Kidney (tissue), 14 donors: ENCODE results near the gene ZNF384. TPM values are rescaled to one million over a fixed set of nuclear protein-coding genes. Genes with fewer than 3 reads are reported as not detected.
"Not testable (repeated sequence)": the region's sequence is repeated elsewhere in the genome, so short reads cannot be mapped to it uniquely, and the experiment has no call there.

Experiments
- DNase-seq, 5 donors: peaks; one replicate each; pipeline ENCODE4 v3.0.0-alpha.2; 2013 to 2020
- FAIRE-seq: peaks from 2 replicates; lab custom pipeline; 2012; peaks lifted over from hg19 to GRCh38; lab: Jason Lieb, UNC
- H3K27ac ChIP-seq, 2 donors: one replicate each; pipeline ENCODE4 v1.7.0; 2013; ENCODE audit warnings: low read depth in 2 of 2, low read length in 2 of 2, inconsistent platforms in 1 of 2
- H3K27me3 ChIP-seq: one replicate; pipeline ENCODE4 v1.7.1; 2013; ENCODE audit warnings: low read length, inconsistent platforms; ENCODE audit not compliant: control insufficient read depth, insufficient read depth
- H3K36me3 ChIP-seq, 3 donors: one replicate each; pipeline versions ENCODE4 v1.7.0 to v1.7.1; 2013; ENCODE audit warnings: low read length in 3 of 3, control low read depth in 1 of 3, inconsistent platforms in 1 of 3; ENCODE audit not compliant: insufficient read depth in 3 of 3, control insufficient read depth in 2 of 3
- H3K4me1 ChIP-seq, 3 donors: one replicate each; pipeline versions ENCODE4 v1.7.0 to v1.7.1; 2013; ENCODE audit warnings: low read length in 3 of 3, inconsistent platforms in 1 of 3, low read depth in 1 of 3; ENCODE audit not compliant: control insufficient read depth in 2 of 3, insufficient read depth in 2 of 3
- H3K4me3 ChIP-seq, 3 donors: one replicate each; pipeline versions ENCODE4 v1.7.0 to v1.8.1; 2013; ENCODE audit warnings: low read length in 3 of 3, control low read depth in 1 of 3, inconsistent platforms in 1 of 3
- H3K9ac ChIP-seq, 3 donors: one replicate each; pipeline versions ENCODE4 v1.7.0 to v1.7.1; 2013; ENCODE audit warnings: low read length in 3 of 3, control low read depth in 1 of 3, inconsistent platforms in 1 of 3
- H3K9me3 ChIP-seq, 3 donors: one replicate each; pipeline versions ENCODE4 v1.7.0 to v1.7.1; 2013; ENCODE audit warnings: low read length in 3 of 3, control low read depth in 1 of 3, inconsistent platforms in 1 of 3; ENCODE audit not compliant: control insufficient read depth in 2 of 3, insufficient read depth in 1 of 3
- intact Hi-C: fragments of 100-400 bp; cut with DNase I; formaldehyde crosslinking; loops from one replicate; pipeline ENCODE4 v1.11.1; 2022
- polyA plus RNA-seq: library from polyadenylated mRNA; stranded (reverse); fragments of 350-450 nt; fragmentation: Illumina TruSeq; extraction: RNeasy Lipid Tissue Mini Kit (QIAGEN cat#74804); gene quantifications from one replicate; pipeline ENCODE4 v1.2.3, GENCODE V29; 2014; ENCODE audit warnings: low read depth, low replicate concordance; ENCODE audit not compliant: insufficient read depth
- total RNA-seq: library from RNA; stranded (reverse); fragmentation: NEBNext Ultra II Directional; extraction: Animal tissue kit (Norgen Biotek cat#: 25700); gene quantifications from one replicate; pipeline ENCODE4 v1.2.1, GENCODE V29; 2021
- TF ChIP-seq, protein P1 (sequence below): IDR thresholded peaks from 3 replicates; pipeline ENCODE4 v1.5.1; 2012; ENCODE audit warnings: mild to moderate bottlenecking, moderate library complexity, borderline replicate concordance; ENCODE audit not compliant: insufficient read depth; ENCODE audit errors: extremely low read depth
- donor health status: control.
- donor health status: control.
- donor health status: control.
- donor health status: control.
- donor health status: control.
- donor health status: DM: yes; HTN: yes; CAD: no.
- donor health status: Normal renal cell carcinoma (clear cell type).

ZNF384 gene
- total and polyA plus RNA-seq, 2 donors from 2014 or later = 19.7 to 51.6 TPM

DNA sequence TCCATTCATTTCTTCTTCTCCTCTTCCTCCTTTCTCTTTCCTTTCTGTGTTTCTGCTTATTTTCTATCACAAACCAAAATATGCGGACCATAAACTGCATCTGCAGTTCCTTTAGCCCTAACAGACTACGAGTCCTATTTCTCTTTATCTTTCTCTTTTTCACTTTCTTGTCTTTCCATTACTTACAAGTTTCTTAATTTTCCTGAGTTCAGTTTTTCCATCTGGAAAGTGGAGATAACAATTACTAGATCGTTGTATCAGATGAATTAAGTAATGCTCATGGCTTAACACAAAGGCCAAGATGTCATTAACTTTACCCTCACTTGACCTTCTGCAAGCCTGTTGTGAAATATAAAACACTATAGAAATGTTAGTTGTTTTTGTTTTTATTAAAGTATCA is 33.7 kb upstream of the ZNF384 start:
- TF ChIP-seq, protein P1, sequence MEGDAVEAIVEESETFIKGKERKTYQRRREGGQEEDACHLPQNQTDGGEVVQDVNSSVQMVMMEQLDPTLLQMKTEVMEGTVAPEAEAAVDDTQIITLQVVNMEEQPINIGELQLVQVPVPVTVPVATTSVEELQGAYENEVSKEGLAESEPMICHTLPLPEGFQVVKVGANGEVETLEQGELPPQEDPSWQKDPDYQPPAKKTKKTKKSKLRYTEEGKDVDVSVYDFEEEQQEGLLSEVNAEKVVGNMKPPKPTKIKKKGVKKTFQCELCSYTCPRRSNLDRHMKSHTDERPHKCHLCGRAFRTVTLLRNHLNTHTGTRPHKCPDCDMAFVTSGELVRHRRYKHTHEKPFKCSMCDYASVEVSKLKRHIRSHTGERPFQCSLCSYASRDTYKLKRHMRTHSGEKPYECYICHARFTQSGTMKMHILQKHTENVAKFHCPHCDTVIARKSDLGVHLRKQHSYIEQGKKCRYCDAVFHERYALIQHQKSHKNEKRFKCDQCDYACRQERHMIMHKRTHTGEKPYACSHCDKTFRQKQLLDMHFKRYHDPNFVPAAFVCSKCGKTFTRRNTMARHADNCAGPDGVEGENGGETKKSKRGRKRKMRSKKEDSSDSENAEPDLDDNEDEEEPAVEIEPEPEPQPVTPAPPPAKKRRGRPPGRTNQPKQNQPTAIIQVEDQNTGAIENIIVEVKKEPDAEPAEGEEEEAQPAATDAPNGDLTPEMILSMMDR = no peak

DNA sequence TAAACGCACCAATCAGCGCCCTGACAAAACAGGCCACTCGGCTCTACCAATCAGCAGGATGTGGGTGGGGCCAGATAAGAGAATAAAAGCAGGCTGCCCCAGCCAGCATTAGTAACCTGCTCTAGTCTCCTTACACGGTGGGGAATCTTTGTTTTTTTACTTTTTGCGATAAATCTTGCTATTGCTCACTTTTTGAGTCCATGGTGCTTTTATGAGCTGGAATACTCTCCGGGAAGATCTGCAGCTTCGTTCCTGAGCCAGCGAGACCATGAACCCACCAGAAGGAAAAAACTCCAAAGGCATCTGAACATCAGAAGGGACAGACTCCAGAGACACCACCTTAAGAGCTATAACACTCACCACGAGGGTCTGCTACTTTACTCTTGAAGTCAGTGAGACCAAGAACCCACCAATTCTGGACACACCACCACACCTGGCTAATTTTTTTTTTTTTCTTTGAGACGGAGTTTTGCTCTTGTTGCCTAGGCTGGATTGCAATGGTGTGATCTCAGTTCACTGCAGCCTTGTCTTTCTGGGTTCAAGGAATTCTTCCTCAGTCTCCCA is 27.8 kb upstream of the ZNF384 start:
- no peaks in the 10 kb centered on the region for H3K36me3 ChIP-seq
- no peaks in the 10 kb centered on the region for H3K4me1 ChIP-seq
- H3K9ac ChIP-seq = no peak overlapping the region
- intact Hi-C loops = no loop called here
- no peak overlapping the region for H3K27ac ChIP-seq
- no peak overlapping the region for H3K4me3 ChIP-seq
- H3K27me3 ChIP-seq = no peaks in the 10 kb centered on the region
- no peak for FAIRE-seq
- DNase-seq = no peak
- TF ChIP-seq, protein P1 = no peak
- no peaks in the 10 kb centered on the region for H3K9me3 ChIP-seq

More for the DNA sequence above, 33.7 kb upstream of the ZNF384 start:
- no peak overlapping the region for H3K4me3 ChIP-seq
- intact Hi-C loops = no loop called here
- no peak for FAIRE-seq
- H3K9ac ChIP-seq = no peak overlapping the region
- no peak for DNase-seq
- H3K27ac ChIP-seq = no peak overlapping the region
- no peaks in the 10 kb centered on the region for H3K36me3 ChIP-seq
- H3K4me1 ChIP-seq = peaks cover 0 to 9% (median 4%) of the 10 kb centered on the region in 3 donors
- no peaks in the 10 kb centered on the region for H3K9me3 ChIP-seq
- no peaks in the 10 kb centered on the region for H3K27me3 ChIP-seq

DNA sequence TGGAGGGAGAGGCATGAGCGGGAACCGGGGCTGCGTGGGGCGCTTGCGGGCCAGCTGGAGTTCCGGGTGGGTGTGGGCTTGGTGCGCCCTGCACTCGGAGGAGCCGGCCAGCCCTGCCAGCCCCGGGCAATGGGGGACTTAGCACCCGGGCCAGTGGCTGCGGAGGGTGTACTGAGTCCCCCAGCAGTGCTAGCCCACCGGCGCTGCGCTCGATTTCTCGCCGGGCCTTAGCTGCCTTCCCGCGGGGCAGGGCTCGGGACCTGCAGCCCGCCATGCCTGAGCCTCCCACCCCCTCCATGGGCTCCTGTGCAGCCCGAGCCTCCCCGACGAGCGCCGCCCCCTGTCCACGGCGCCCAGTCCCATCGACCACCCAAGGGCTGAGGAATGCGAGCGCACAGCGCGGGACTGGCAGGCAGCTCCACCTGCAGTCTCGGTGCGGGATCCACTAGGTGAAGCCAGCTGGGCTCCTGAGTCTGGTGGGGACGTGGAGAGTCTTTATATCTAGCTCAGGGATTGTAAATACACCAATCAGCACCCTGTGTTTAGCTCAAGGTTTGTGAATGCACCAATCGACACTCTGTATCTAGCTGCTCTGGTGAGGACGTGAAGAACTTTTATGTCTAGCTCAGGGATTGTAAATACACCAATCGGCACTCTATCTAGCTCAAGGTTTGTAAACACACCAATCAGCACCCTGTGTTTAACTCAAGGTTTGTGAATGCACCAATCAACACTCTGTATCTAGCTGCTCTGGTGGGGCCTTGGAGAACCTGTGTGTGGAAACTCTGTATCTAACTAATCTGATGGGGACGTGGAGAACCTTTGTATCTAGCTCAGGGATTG is 27.1 kb upstream of the ZNF384 start:
- H3K27ac ChIP-seq, intact Hi-C loops, H3K9ac ChIP-seq, DNase-seq, H3K4me1 ChIP-seq, FAIRE-seq, H3K4me3 ChIP-seq, H3K36me3 ChIP-seq, H3K9me3 ChIP-seq, H3K27me3 ChIP-seq: not testable (repeated sequence)

DNA sequence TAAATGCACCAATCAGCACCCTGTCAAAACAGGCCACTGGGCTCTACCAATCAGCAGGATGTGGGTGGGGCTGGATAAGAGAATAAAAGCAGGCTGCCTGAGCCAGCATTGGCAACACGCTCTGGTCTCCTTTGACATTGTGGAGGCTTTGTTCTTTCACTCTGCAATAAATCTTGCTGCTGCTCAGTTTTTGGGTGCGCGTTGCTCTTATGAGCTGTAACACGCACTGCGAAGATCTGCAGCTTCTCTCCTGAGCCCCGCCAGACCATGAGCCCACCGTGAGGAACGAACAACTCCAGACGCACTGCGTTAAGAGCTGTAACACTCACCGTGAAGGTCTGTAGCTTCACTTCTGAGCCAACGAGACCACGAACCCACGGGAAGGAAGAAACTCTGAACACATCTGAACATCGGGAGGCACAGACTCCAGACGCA is 19.8 kb upstream of the ZNF384 start:
- Histone ChIP-seq H3K27ac (no peak overlapping the region), H3K4me1 (no peaks in the 10 kb centered on the region), H3K27me3 (no peaks in the 10 kb centered on the region), H3K9ac (no peak overlapping the region), H3K9me3 (no peaks in the 10 kb centered on the region), H3K36me3 (no peaks in the 10 kb centered on the region), H3K4me3 (no peak overlapping the region)
- intact Hi-C loops = no loop called here
- no peak for DNase-seq
- FAIRE-seq = no peak
- TF ChIP-seq, protein P1 = no peak

DNA sequence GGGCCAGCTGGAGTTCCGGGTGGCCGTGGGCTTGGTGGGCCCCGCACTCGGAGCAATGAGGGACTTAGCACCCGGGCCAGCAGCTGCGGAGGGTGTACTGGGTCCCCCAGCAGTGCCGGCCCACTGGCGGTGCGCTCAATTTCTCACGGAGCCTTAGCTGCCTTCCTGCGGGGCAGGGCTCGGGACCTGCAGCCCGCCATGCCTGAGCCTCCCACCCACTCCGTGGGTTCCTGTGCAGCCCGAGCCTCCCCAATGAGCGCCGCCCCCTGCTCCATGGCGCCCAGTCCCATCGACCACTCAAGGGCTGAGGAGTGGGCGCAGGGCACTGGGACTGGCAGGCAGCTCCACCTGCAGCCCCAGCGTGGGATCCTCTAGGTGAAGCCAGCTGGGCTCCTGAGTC is 19.2 kb upstream of the ZNF384 start:
- H3K36me3 ChIP-seq, H3K9me3 ChIP-seq, H3K27ac ChIP-seq, intact Hi-C loops, H3K4me3 ChIP-seq, H3K27me3 ChIP-seq, H3K9ac ChIP-seq, DNase-seq, FAIRE-seq, H3K4me1 ChIP-seq: not testable (repeated sequence)
